Neural cell (in vitro differentiated cells): ENCODE data around the gene MALRD1.

Experiments
- CTCF ChIP-seq: fragments of 450-650 bp; IDR thresholded peaks from 2 replicates; pipeline ENCODE4 v1.5.1; 2014; ENCODE audit warnings: antibody characterized with exemption, mild to moderate bottlenecking, moderate library complexity; ENCODE audit not compliant: poor library complexity, severe bottlenecking
- EP300 ChIP-seq: fragments of 450-650 bp; conservative IDR thresholded peaks from 2 replicates; pipeline ENCODE4 v1.6.1; 2014; ENCODE audit warnings: antibody characterized with exemption, mild to moderate bottlenecking, moderate library complexity; ENCODE audit not compliant: poor library complexity, severe bottlenecking
- EZH2 ChIP-seq: fragments of 200-600, 300-800 bp; shearing (Covaris generic), sonication (generic); IDR thresholded peaks from 2 replicates; pipeline ENCODE4 v1.6.1; 2014; ENCODE audit warnings: antibody characterized with exemption, low read length, borderline replicate concordance, mild to moderate bottlenecking; ENCODE audit not compliant: insufficient read depth, poor library complexity, severe bottlenecking
- MXI1 ChIP-seq: fragments of 450-650 bp; conservative IDR thresholded peaks from 2 replicates; pipeline ENCODE4 v1.6.1; 2014; ENCODE audit warnings: antibody characterized with exemption, mild to moderate bottlenecking; ENCODE audit not compliant: poor library complexity, severe bottlenecking
- POLR2AphosphoS5 ChIP-seq: IDR thresholded peaks from 2 replicates; pipeline ENCODE4 v1.6.1; 2012
- RAD21 ChIP-seq: fragments of 450-650 bp; conservative IDR thresholded peaks from 2 replicates; pipeline ENCODE4 v1.6.1; 2014; ENCODE audit warnings: antibody characterized with exemption, mild to moderate bottlenecking, moderate library complexity
- SMC3 ChIP-seq: fragments of 450-650 bp; conservative IDR thresholded peaks from 2 replicates; pipeline ENCODE4 v1.6.1; 2014; ENCODE audit warnings: antibody characterized with exemption, mild to moderate bottlenecking, moderate library complexity; ENCODE audit not compliant: poor library complexity
- TAF1 ChIP-seq: IDR thresholded peaks from 2 replicates; pipeline ENCODE4 v1.6.1; 2012; ENCODE audit warnings: low read depth
- TF ChIP-seq, protein P1 (sequence below): IDR thresholded peaks from 2 replicates; pipeline ENCODE4 v1.6.1; 2012; ENCODE audit warnings: borderline replicate concordance

DNA sequence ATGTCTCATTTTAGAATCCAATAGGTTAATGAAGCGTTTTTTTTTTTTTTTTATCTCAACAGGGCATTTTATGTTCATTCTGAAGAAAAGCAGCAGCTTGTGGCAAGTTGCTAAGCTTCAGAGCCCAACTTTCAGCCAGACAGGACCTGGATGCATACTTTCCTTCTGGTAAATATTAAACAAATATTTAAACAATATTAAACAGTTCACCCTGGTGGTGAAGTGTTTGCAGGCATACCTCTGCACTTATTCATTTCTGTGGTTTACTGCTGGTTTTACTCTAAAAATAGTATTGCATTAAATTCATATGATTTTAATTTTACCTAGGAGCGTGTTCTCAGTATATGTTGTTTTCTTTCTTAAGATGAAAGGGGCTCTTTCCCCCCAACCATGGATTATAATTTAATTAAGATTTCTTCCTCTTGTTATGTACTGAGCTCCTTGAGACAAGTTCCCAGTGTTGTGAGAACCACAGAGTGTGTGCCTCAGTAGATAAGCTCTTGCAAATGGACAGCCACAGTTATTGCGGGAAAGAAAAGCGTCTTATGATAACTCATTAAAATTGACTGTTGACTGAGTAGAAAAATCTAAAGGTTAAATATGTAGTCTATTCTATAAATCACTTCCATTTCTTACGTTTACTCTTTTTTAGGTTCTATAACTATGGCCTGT, 155.8 kb downstream of the MALRD1 start:
- TF ChIP-seq EZH2, result no peak
- TF ChIP-seq CTCF, result no peak
- TF ChIP-seq RAD21, result no peak
- TF ChIP-seq POLR2AphosphoS5, result no peak
- no peak for TF ChIP-seq EP300
- TF ChIP-seq SMC3, result no peak
- TF ChIP-seq, protein P1, sequence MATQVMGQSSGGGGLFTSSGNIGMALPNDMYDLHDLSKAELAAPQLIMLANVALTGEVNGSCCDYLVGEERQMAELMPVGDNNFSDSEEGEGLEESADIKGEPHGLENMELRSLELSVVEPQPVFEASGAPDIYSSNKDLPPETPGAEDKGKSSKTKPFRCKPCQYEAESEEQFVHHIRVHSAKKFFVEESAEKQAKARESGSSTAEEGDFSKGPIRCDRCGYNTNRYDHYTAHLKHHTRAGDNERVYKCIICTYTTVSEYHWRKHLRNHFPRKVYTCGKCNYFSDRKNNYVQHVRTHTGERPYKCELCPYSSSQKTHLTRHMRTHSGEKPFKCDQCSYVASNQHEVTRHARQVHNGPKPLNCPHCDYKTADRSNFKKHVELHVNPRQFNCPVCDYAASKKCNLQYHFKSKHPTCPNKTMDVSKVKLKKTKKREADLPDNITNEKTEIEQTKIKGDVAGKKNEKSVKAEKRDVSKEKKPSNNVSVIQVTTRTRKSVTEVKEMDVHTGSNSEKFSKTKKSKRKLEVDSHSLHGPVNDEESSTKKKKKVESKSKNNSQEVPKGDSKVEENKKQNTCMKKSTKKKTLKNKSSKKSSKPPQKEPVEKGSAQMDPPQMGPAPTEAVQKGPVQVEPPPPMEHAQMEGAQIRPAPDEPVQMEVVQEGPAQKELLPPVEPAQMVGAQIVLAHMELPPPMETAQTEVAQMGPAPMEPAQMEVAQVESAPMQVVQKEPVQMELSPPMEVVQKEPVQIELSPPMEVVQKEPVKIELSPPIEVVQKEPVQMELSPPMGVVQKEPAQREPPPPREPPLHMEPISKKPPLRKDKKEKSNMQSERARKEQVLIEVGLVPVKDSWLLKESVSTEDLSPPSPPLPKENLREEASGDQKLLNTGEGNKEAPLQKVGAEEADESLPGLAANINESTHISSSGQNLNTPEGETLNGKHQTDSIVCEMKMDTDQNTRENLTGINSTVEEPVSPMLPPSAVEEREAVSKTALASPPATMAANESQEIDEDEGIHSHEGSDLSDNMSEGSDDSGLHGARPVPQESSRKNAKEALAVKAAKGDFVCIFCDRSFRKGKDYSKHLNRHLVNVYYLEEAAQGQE, result no peak
- TF ChIP-seq TAF1, result no peak
- no peak for TF ChIP-seq MXI1
